Coronary artery (tissue), 2 donors: Measurements from ENCODE around the gene ADTRP.

ENCODE experiments used
- DNase-seq: peaks from one replicate; pipeline ENCODE4 v3.0.0-alpha.2; 2017; ENCODE audit warnings: low spot score
- H3K27ac ChIP-seq, 2 donors: fragments of 200-600 bp; sonication (generic); one replicate each; pipeline ENCODE4 v1.5.1; 2016 to 2019
- H3K4me3 ChIP-seq: fragments of 200-600 bp; sonication (generic); 2 replicates; pipeline ENCODE4 v1.5.1; 2016; ENCODE audit warnings: mild to moderate bottlenecking, moderate library complexity
- CTCF ChIP-seq: fragments of 200-600 bp; sonication (generic); IDR thresholded peaks from one replicate; pipeline ENCODE4 v1.5.1; 2019; ENCODE audit warnings: antibody characterized with exemption

The ADTRP gene

GRCh38 chr6:11785415-11785773 lies 6.8 kb upstream of the ADTRP start:
- DNase-seq, result peak; percentile 12
- no peak overlapping the region for H3K4me3 ChIP-seq

GRCh38 chr6:11784341-11784740 lies 5.7 kb upstream of the ADTRP start:
- no peak overlapping the region for H3K4me3 ChIP-seq
- DNase-seq, result no peak
- H3K27ac ChIP-seq, result no peak overlapping the region
- no peak for TF ChIP-seq CTCF

More at GRCh38 chr6:11785415-11785773, 6.8 kb upstream of the ADTRP start:
- no peak overlapping the region for H3K27ac ChIP-seq
- TF ChIP-seq CTCF, result no peak

GRCh38 chr6:11783524-11784064 lies 5.0 kb upstream of the ADTRP start:
- H3K4me3 ChIP-seq, result no peak overlapping the region
- H3K27ac ChIP-seq, result no peak overlapping the region
- DNase-seq, result no peak
- TF ChIP-seq CTCF, result no peak

DNA sequence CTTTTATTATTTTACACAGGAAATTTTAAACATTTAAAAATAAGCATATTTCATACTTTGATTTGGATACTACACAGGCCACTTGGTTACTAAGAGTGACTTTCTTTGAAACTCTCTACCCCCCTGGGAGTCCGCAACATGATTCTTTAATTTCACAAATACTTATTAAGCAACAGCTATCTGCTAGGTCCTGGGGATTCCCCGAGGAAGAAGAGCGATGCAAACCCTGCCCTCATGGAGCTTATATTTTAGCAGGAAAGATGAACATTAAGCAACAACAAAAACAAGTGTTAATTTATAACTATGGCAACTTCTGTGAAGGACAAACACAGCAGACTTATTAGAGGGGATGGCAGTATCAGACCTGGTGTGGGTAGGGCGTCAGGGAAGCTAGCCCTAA lies 3.9 kb upstream of the ADTRP start:
- Histone ChIP-seq H3K27ac (no peak overlapping the region), H3K4me3 (no peak overlapping the region)
- DNase-seq, result no peak
- TF ChIP-seq CTCF, result no peak

DNA sequence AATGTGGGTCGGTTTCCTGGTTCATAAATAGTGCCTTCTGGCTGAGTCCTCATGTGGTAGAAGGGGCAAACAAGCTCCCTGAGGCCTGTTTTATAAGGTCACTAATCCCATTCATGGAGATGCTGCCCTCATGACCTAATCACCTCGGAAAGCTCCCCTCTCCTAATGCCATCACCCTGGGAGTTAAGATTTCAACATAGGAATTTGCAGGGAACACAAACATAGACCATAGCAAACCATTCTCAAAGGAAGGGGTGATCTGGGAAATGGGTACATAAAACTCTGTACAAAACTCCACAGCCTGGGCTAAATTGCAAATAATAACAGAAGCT lies 1.5 kb upstream of the ADTRP start:
- TF ChIP-seq CTCF, result no peak
- Histone ChIP-seq H3K27ac (no peak overlapping the region), H3K4me3 (no peak overlapping the region)
- DNase-seq, result no peak

DNA sequence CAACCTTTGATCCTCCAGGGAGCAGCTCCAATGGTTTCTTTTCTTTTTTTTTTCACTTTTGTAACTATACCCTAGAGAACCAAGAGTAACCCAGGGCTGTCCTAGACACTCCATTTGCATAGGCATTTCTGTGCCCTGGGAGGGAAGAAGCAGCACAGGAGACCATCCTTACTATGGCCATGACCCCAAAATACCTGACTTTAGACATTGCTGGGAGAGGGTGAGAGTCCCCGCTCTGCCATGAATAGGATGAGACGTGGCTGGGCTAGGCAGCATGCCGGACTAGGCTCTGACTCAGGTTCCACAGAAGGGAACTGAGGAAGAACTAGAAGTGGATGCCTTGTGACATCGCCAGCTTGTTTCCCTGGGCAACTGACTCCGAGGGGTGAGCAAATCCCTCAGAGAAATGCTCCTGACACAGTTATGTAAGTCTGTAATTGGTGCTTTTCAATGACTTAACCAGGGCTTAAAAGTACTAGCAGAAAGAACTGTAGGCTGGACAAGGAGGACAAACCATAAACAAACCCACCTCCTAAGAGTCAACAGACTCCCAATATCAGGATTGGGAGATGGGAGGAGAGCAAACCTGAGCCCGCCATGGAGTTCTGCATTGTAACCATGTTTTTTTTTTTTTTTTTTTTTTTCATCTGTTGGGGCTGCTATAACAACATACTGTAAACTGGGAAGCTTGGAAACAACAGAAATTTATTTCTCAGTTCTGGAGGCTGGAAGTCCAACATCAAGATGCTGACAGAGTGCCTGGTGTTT lies 910 bp upstream of the ADTRP start:
- H3K27ac ChIP-seq, result no peak overlapping the region
- TF ChIP-seq CTCF, result no peak
- no peak for DNase-seq
- no peak overlapping the region for H3K4me3 ChIP-seq

DNA sequence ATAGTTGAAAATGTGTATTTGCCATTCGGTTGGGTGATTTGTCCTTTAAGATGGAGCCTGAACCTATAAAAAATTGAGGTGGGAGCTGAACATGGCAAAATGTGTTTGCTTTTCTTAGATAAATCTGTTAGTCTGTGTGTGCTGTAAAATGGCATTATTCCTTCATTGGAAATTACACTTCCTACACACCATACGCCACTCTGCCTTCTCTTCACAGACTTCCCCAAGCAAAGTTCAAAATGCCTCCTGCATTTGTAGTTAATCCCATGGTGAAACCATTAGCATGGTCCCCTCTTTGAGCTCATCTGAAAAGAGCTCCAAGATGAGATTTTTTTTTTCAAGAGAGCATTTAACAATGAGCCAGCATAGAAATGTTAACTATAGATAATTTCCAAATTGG lies 567 bp downstream of the ADTRP start:
- no peak overlapping the region for H3K27ac ChIP-seq
- DNase-seq, result no peak
- no peak overlapping the region for H3K4me3 ChIP-seq
- TF ChIP-seq CTCF, result no peak
